GM19397 (cell line): ENCODE data around the gene LOXL1.

Source experiments
- ATAC-seq: cut with Tn5 transposase; IDR thresholded peaks from one replicate; pipeline ENCODE4 v1.9.1; 2021; ENCODE audit warnings: mild to moderate bottlenecking, moderate library complexity; ENCODE audit not compliant: unreplicated experiment

Gene LOXL1

DNA sequence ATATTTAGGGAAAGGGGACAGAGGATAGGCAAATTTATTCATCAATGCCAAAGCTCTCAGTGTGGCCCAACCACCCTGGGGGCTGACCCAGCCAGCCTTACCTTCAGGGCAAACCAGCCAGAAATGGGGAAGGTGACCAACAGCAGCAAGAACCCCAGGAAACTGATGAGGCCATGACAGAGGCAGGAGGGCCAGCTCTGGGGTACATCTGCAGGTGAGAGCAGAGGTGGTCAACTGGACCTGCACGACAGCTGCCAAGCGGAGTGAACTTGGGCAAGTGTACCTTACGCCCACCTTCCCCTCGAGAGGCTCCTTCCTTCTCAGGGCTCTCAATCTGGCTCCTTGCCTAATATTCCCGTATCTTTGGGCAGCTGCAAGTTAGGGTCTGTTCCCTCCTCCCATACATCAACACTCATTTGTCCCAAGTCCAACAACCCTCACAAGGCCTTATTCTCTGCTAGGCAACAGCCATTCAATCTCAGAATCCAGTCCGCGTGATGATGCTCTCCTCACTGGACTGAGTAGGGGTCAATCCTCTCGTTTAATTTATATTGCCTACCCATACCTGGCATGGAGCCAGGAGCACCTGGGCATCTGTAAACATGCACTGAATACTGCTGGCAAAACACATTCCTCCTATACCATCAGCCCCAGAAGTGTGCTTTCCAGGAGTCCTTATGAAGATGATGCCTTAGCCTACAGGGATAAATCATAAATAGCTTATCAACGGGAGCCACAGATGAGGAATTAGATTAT lies 64.2 kb downstream of the LOXL1 start:
- no peak for ATAC-seq

DNA sequence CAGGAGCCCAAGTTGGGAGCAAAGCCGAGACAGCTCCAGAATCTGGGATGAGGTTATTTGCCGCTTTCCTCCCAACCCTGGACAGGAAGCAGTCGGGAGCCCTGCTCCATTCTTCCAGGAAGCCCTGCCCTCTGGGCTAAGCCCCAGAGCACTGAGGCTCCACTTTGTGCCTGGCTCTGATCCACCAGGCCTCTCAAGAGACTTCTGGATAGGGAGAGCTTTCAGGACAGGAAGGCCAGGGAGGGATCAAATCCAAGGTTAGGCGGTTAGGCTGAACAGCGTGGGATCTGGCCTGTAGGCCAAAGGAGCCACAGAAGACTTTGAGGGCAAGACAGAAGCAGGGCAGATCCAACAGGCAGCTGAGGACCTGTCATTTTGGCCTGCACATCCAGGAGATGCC lies 65.0 kb downstream of the LOXL1 start:
- ATAC-seq = no peak

DNA sequence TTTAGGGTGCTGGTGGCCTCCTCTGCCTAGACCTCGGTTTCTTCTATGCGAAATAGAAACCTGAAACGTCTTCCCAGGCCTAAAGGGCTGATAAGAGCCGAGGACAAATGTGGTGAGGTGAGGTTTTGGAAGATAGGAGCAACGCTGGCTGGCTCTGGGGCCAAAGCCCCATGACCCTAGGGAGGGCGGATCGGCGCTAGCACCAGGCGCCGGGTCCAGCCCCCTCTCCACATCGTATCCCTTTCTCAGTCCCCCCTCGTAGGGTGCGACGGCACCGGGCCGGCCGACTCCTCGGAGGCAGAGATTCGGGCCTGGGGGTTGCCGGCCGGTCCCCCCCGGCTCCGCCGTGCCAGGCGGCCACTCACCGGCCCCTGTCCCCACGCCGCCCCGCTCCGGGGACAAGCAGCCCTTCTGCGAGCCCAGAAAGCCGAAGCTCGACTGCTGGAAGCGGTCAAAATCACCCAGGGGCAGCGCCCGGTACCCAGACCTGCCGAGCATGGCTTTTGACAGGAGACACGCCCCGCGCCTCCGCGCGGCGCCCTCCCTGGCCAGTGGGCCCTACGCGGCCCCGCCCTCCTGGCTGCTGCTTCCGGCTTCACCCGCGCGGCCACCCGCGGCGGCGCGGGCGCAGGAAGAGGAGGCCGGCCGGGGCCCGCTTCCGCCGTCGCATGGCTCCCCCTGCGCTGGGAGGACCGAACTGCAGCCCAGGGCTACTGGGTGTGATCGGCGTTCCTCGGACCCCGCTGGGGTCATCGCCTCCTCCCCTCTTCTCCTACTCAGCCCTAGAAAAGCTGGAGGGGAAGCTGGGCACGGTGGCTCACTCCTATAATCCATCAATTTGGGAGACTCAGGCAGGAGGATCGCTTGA lies 65.7 kb downstream of the LOXL1 start, which contains the start of gene STOML1:
Gene STOML1, minus strand, starts transcription at position 570 of the 868 bp plus-strand sequence. Its CDS starts 72 bp downstream, at position 498.
- ATAC-seq = peak; percentile 78

DNA sequence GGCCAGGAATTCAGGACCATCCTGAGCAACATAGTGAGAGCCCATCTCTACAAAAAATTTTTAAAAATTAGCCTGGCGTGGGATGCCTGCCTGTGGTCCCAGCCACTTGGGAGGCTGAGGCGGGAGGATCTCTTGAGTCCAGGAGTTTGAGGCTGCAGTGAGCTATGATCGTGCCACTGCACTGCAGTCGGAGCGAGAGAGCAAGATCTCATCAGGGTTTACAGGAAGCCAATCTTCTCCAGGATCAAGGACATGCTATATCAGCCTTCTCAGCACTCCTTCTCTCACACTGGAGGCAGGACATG lies 66.3 kb downstream of the LOXL1 start:
- ATAC-seq = no peak

DNA sequence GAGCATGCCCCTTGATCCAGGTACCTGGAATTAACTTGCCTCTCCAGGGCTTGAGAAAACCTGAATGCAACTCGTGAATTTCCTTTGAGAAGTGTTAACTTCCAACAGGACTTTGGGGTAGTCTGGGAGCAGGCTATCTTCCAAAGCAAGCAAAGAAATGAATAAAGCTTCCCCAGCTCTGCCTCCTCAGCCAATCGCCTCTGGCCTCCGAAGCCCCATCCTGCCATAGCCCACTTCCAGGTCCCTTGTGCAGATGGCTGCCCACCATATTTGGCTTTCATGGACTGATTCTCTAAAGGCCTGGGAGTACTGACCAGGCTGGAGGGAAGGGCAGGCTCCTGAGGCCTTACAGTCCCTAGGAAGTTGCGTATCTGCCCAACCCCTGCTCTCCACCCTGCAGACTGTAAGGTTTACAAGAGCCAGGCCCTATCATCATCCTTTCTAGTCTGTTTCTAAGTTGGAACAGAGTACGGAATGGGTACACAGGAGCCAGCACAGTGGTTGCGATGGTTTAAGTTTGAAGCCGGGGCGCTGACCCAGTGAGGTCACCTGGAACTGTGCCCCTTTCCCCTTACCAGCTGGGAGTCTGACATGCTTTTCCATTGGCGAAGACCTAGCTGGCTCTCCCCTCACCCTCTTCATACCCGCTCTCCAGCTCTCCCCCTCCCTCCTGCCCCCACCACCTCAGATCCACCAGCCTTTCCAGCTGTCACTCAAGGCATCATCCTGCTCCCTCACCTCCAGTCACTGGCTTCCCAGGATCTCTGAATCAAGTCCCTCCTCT lies 67.1 kb downstream of the LOXL1 start:
- no peak for ATAC-seq

DNA sequence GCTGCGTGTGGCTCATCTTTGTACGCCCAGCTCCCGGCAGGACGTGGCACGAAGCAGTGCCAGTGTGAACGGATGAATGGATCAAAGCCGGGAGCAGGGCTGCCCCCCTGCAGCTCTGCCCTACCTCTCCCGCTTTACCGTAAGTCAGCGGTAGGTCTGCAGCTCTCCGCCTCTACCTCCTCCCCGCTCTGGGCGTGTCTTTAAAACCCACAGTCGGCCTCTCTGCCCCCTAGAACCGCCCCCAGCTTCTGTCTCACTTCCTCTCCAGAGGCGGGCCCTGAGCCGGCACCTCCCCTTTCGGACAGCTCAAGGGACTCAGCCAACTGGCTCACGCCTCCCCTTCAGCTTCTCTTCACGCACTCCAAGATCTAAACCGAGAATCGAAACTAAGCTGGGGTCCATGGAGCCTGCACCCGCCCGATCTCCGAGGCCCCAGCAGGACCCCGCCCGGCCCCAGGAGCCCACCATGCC lies 68.2 kb downstream of the LOXL1 start, which contains the start of gene PML:
Gene PML, plus strand, starts transcription at position 304 of the 471 bp plus-strand sequence. Its CDS starts 97 bp downstream, at position 401.
- peak; percentile 63 for ATAC-seq

DNA sequence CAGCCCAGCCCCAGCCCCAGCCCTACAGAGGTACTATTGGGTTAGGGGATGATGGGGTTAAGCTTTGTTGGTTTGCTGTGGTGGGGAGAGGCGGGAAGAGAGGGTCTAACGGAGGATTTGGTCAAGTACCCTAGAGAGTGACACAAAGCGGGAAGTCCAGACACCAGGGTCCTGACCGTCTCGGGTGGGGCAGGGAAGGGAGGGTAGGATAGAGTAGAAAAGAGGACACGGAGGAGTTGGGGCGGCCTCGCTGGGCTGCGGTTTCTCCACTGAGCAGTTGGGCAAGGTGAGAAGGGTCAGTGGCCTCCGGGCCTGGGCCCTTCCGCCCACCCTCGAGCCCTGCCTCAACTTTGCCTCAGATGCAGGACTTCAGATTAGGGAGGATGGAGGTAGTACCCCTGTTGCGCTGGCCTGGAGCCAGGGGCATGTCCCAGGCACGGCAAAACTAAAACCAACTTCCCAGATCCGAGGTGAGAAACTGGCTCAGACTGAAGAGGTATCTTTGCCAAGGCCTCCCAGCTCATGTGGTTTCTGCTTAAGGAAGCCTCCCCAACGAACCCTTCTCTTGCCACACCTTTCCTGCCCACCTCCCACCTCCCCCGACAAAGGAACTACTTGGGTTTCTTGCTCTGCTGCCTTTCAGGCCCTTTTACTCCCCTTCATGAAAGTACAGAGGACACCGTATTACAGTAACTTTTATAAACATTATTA lies 68.8 kb downstream of the LOXL1 start:
- ATAC-seq = no peak

DNA sequence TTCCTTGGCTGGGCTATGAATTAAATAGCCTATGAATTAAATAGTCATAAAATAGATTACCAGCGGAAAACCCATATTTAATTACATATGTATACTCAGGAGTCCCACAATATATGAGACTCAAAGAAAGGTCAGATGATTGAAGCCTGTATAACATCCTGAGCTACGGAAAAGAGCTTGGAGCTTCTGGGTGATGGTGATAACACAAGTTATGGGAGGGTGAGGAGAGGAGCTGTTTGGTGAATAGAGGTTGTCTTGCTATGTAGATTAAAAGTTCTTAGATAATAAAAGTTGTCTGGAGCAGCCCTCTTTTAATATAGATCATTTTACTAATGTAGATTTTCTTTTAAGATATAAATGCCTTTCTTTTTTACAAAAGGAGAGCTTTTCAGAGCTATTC lies 70.0 kb downstream of the LOXL1 start:
- no peak for ATAC-seq

DNA sequence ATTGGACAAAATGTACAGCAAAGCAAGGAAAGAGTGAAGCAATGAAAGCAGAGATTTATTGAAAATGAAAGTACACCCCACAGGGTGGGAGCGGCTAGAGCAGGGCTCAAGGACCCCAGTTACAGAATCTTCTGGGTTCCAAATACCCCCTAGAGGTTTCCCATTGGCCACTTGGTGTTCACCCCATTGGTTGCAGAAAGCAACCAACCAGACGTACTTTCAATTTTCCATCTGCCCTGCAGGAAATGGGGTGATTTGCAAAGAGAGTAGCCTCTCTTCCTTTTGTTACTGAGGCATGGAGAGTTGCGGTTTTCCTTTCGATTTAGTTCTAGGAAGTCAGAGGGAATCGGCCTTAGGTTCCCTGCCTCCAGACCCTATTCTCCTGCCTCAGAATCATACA lies 70.7 kb downstream of the LOXL1 start:
- no peak for ATAC-seq

DNA sequence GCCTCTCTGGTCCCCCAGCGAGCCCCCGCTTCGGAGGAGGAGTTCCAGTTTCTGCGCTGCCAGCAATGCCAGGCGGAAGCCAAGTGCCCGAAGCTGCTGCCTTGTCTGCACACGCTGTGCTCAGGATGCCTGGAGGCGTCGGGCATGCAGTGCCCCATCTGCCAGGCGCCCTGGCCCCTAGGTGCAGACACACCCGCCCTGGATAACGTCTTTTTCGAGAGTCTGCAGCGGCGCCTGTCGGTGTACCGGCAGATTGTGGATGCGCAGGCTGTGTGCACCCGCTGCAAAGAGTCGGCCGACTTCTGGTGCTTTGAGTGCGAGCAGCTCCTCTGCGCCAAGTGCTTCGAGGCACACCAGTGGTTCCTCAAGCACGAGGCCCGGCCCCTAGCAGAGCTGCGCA lies 71.7 kb downstream of the LOXL1 start:
- ATAC-seq = no peak
